C4-2B (cell line): ENCODE results near the gene ATP5PO.

ENCODE experiments used
- H3K27ac ChIP-seq: fragments of 450-650 bp; 2 replicates; pipeline ENCODE4 v1.5.1; 2017
- ZFX ChIP-seq: fragments of 450-650 bp; IDR thresholded peaks from 2 replicates; pipeline ENCODE4 v1.6.1; 2017
- TF ChIP-seq, protein P1 (sequence below): fragments of 450-650 bp; conservative IDR thresholded peaks from 2 replicates; pipeline ENCODE4 v1.5.1; 2017; ENCODE audit warnings: mild to moderate bottlenecking

ATP5PO gene

GRCh38 chr21:33895356-33895755 lies 20.2 kb downstream of the ATP5PO start:
- no peak overlapping the region for H3K27ac ChIP-seq
- no peak for TF ChIP-seq ZFX
- TF ChIP-seq, protein P1, sequence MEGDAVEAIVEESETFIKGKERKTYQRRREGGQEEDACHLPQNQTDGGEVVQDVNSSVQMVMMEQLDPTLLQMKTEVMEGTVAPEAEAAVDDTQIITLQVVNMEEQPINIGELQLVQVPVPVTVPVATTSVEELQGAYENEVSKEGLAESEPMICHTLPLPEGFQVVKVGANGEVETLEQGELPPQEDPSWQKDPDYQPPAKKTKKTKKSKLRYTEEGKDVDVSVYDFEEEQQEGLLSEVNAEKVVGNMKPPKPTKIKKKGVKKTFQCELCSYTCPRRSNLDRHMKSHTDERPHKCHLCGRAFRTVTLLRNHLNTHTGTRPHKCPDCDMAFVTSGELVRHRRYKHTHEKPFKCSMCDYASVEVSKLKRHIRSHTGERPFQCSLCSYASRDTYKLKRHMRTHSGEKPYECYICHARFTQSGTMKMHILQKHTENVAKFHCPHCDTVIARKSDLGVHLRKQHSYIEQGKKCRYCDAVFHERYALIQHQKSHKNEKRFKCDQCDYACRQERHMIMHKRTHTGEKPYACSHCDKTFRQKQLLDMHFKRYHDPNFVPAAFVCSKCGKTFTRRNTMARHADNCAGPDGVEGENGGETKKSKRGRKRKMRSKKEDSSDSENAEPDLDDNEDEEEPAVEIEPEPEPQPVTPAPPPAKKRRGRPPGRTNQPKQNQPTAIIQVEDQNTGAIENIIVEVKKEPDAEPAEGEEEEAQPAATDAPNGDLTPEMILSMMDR, result no peak

- no peak for TF ChIP-seq ZFX
- TF ChIP-seq, protein P1, result peak; percentile 76
- H3K27ac ChIP-seq, result no peak overlapping the region
Observed at GRCh38 chr21:33894736-33895288, 20.8 kb downstream of the ATP5PO start.

DNA sequence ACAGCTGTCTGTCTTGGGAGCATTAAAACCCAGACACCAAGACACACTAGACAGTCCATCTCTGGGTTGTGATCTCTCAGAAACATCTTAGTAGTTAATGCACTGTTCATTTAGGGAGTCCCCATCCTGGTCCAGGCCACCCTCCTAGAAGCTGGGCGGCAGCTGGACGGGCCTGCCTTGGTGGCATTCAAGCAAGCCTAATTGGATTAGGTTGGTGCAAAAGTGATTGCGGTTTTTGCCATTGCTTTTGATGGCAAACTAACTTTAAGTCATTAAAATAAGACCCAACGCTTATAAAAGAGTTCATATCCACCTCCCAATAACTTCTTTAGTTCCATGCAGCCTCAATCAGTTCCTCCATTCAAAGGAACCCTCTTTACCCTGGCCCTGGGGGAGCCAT lies 21.7 kb downstream of the ATP5PO start:
- TF ChIP-seq ZFX, result no peak
- TF ChIP-seq, protein P1, result no peak
- H3K27ac ChIP-seq, result no peak overlapping the region

DNA sequence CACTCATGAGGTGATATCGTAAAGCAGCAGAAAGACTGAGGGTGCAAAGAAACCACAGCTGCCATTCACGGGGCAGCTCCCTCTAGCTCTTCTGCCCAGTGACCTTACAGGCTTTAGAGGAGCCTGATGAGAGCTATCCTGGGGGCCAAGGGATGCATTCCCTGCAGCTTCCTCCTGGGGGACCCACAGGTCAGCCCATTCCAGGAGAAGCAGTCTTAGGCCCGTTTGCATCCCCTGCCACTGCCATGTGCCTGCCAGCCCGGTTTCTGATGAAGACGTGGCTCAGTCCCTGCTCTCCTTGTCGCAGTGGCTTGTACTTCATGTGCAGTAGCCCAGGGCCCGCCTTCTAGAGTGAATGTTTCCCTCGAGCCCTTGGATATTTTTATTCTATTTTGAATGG lies 22.8 kb downstream of the ATP5PO start:
- no peak overlapping the region for H3K27ac ChIP-seq
- TF ChIP-seq ZFX, result no peak
- TF ChIP-seq, protein P1, result no peak

- no peak overlapping the region for H3K27ac ChIP-seq
- TF ChIP-seq, protein P1, result no peak
- no peak for TF ChIP-seq ZFX
Observed at GRCh38 chr21:33890187-33890586, 25.4 kb downstream of the ATP5PO start.

DNA sequence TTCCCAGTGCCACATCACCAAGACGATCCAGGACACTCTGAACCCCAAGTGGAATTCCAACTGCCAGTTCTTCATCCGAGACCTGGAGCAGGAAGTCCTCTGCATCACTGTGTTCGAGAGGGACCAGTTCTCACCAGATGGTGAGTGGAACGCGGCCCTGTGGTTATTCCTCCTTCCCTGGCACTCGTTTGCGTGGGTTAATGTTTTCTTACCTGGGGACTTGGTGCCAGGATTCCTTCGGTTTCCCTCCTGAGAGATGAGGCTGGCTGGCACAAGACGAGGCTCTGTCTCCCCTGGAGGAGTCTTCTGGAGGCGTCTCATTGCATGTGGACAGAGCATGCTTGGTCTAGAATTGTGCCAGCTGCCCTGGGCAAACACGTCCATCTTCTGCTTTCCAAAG lies 29.3 kb downstream of the ATP5PO start:
- H3K27ac ChIP-seq, result no peak overlapping the region
- no peak for TF ChIP-seq ZFX
- TF ChIP-seq, protein P1, result no peak

- H3K27ac ChIP-seq, result no peak overlapping the region
- TF ChIP-seq, protein P1, result no peak
- TF ChIP-seq ZFX, result no peak
Observed at GRCh38 chr21:33885172-33885514, 30.5 kb downstream of the ATP5PO start.
